Calu3 (cell line): ENCODE data around the gene SMIM44. TPM values are rescaled to one million over a fixed set of nuclear protein-coding genes. Genes with fewer than 3 reads are reported as not detected.

Experiments
- BruUV-seq: library from RNA; stranded (reverse); fragments of 400-500 nt; replicated peaks from 2 replicates; lab custom pipeline; 2021; lab: Mats Ljungman, UMichigan
- CTCF ChIA-PET: fragments of 300-600 bp; sonication (Branson Sonifier 250); formaldehyde crosslinking; loops from one replicate; lab custom pipeline; 2022; ENCODE audit warnings: antibody characterized with exemption; lab: Charles Lee
- DNase-seq: peaks from one replicate; pipeline ENCODE4 v3.0.0; 2022
- H3K27ac Mint-ChIP-seq: one replicate; pipeline ENCODE4 v1.8.0; 2022; ENCODE audit warnings: mixed read lengths; ENCODE audit not compliant: unreplicated experiment
- H3K27me3 Mint-ChIP-seq: one replicate; pipeline ENCODE4 v1.8.0; 2022; ENCODE audit warnings: mixed read lengths; ENCODE audit not compliant: unreplicated experiment
- H3K36me3 Mint-ChIP-seq: one replicate; pipeline ENCODE4 v1.8.0; 2022; ENCODE audit warnings: mild to moderate bottlenecking, moderate library complexity, mixed read lengths; ENCODE audit not compliant: insufficient read depth, unreplicated experiment
- H3K4me1 Mint-ChIP-seq: one replicate; pipeline ENCODE4 v1.8.0; 2022; ENCODE audit warnings: mild to moderate bottlenecking, low read depth, mixed read lengths; ENCODE audit not compliant: unreplicated experiment
- H3K4me3 Mint-ChIP-seq: one replicate; pipeline ENCODE4 v1.8.0; 2022; ENCODE audit warnings: mild to moderate bottlenecking, low read depth, moderate library complexity, mixed read lengths; ENCODE audit not compliant: unreplicated experiment
- H3K9me3 Mint-ChIP-seq: one replicate; pipeline ENCODE4 v1.8.0; 2022; ENCODE audit warnings: low read depth, mixed read lengths; ENCODE audit not compliant: unreplicated experiment
- CTCF ChIP-seq: fragments of 200-600 bp; IDR thresholded peaks from one replicate; pipeline ENCODE4 v1.8.0; 2022; ENCODE audit warnings: antibody characterized with exemption; ENCODE audit not compliant: unreplicated experiment
- intact Hi-C: fragments of 100-400 bp; cut with micrococcal nuclease; formaldehyde crosslinking; loops from one replicate; pipeline ENCODE4 v1.10.0; 2022; ENCODE audit not compliant: unreplicated experiment
- total RNA-seq: library from RNA; stranded (reverse); gene quantifications from 2 replicates; pipeline ENCODE4 v1.2.3, GENCODE V29; 2022

The SMIM44 gene
- total RNA-seq, 1 experiment from 2014 or later, result not detected

DNA sequence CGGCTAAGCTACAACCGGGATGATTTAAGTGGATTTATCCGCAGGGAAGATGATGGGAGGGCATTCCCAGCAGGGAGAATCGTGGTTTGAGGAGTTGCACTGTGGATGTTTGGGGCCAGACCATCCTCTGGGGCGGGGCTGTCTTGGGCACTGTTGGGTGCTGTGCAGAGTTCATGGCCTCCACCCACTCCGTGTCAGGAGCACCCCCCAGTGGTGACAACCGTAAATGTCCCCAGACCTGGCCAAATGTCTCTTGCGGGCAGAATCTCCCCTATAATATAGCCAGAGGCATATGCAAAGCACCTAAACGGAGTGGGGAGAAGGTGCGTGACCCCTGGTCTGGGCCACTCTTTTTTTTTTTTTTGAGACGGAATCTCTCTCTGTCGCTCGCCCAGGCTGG lies 43.2 kb downstream of the SMIM44 start:
- Mint-ChIP-seq H3K36me3 (peaks cover 11% of the 10 kb centered on the region), H3K27ac (no peak overlapping the region), H3K27me3 (no peaks in the 10 kb centered on the region), H3K4me3 (no peak overlapping the region), H3K4me1 (no peaks in the 10 kb centered on the region), H3K9me3 (no peaks in the 10 kb centered on the region)
- BruUV-seq, result no TSS peak
- intact Hi-C loops, result no loop called here
- TF ChIP-seq CTCF, result peak; percentile 13
- peak; percentile 60 for DNase-seq
- CTCF ChIA-PET, result interaction anchor here (1.4 kb wide), 1 partner anchor 114 kb away, joined by 3 read pairs; no protein-coding TSS in a partner anchor

- CTCF ChIA-PET, result interaction anchor here (0.6 kb wide), 1 partner anchor 130 kb away, joined by 3 read pairs; no protein-coding TSS in a partner anchor
Measured at GRCh38 chr19:3434630-3435553, 48.3 kb downstream of the SMIM44 start.

GRCh38 chr19:3433805-3434540 lies 49.3 kb downstream of the SMIM44 start:
- BruUV-seq, result no TSS peak
- H3K27me3 Mint-ChIP-seq, result no peaks in the 10 kb centered on the region
- no peak for TF ChIP-seq CTCF
- H3K36me3 Mint-ChIP-seq, result peaks cover 18% of the 10 kb centered on the region
- intact Hi-C loops, result no loop called here
- no peaks in the 10 kb centered on the region for H3K9me3 Mint-ChIP-seq
- H3K4me3 Mint-ChIP-seq, result peak overlapping the region; percentile 67
- CTCF ChIA-PET, result no interaction called here
- H3K27ac Mint-ChIP-seq, result no peak overlapping the region
- no peaks in the 10 kb centered on the region for H3K4me1 Mint-ChIP-seq
- DNase-seq, result no peak

More at GRCh38 chr19:3434630-3435553, 48.3 kb downstream of the SMIM44 start:
- peaks cover 18% of the 10 kb centered on the region for H3K36me3 Mint-ChIP-seq
- BruUV-seq, result no TSS peak
- no peak for TF ChIP-seq CTCF
- no peaks in the 10 kb centered on the region for H3K9me3 Mint-ChIP-seq
- H3K27me3 Mint-ChIP-seq, result no peaks in the 10 kb centered on the region
- peak overlapping the region; percentile 67 for H3K4me3 Mint-ChIP-seq
- H3K27ac Mint-ChIP-seq, result peak overlapping the region; percentile 40
- peak; percentile 93 for DNase-seq
- H3K4me1 Mint-ChIP-seq, result no peaks in the 10 kb centered on the region
- intact Hi-C loops, result no loop called here

DNA sequence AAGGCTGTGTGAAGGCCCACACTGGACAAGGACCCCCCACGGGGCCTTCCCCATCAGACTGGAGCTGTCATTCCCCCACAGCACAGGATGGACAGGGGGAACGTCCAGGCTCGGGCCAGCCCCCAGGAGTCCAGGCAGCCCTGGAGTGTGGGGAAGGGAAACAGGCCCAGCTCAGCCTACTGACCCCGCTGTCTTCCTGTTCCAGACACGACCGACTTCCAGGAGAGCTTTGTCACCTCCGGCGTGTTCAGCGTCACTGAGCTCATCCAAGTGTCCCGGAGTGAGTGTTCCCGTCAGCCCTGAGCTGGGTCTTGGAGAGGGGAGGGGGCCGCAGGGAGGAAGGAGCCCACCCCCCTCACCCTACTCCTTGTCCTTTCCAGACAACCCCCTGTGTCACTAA lies 49.9 kb downstream of the SMIM44 start:
- H3K9me3 Mint-ChIP-seq, result no peaks in the 10 kb centered on the region
- H3K36me3 Mint-ChIP-seq, result peaks cover 18% of the 10 kb centered on the region
- H3K27ac Mint-ChIP-seq, result no peak overlapping the region
- no peak for DNase-seq
- intact Hi-C loops, result no loop called here
- no peaks in the 10 kb centered on the region for H3K27me3 Mint-ChIP-seq
- CTCF ChIA-PET, result no interaction called here
- no TSS peak for BruUV-seq
- H3K4me3 Mint-ChIP-seq, result no peak overlapping the region
- TF ChIP-seq CTCF, result no peak
- H3K4me1 Mint-ChIP-seq, result no peaks in the 10 kb centered on the region

Other genes starting within 250 kb of the SMIM44 start
- gene NFIC, start 116.9 kb downstream of the SMIM44 start, total RNA-seq, result 56.3 and 60.5 TPM in 2 replicates
- gene SMIM24, start 2.9 kb downstream of the SMIM44 start, total RNA-seq, result 1.5 and 6.3 TPM in 2 replicates
- gene DOHH, start 17.2 kb upstream of the SMIM44 start, total RNA-seq, result 10.9 and 11.6 TPM in 2 replicates
- 33.1 and 34.5 TPM in 2 replicates for gene FZR1, start 22.9 kb upstream of the SMIM44 start, total RNA-seq
- gene TEKTIP1, start 55.7 kb upstream of the SMIM44 start, total RNA-seq, result 1.4 and 2.7 TPM in 2 replicates
- gene MFSD12, start 74.1 kb upstream of the SMIM44 start, total RNA-seq, result 95.2 and 105 TPM in 2 replicates
- gene HMG20B, start 89.5 kb upstream of the SMIM44 start, total RNA-seq, result 58.1 and 58.4 TPM in 2 replicates
- gene GIPC3, start 102.0 kb upstream of the SMIM44 start, total RNA-seq, result not detected in 2 replicates
- gene TBXA2R, start 123.4 kb upstream of the SMIM44 start, total RNA-seq, result 0.20 and 0.24 TPM in 2 replicates
- 20.2 and 21.4 TPM in 2 replicates for gene CACTIN, start 143.3 kb upstream of the SMIM44 start, total RNA-seq
- gene PIP5K1C, start 217.0 kb upstream of the SMIM44 start, total RNA-seq, result 23.6 and 26.3 TPM in 2 replicates
- gene TJP3, start 224.9 kb upstream of the SMIM44 start, total RNA-seq, result 84.8 and 111 TPM in 2 replicates